AG04450 (cell line): ENCODE measurements around the gene ZNF280D. TPM values are rescaled to one million over a fixed set of nuclear protein-coding genes. Genes with fewer than 3 reads are reported as not detected.

Experiments
- CTCF ChIA-PET: fragments of 300-600, 350-600 bp; formaldehyde crosslinking; extraction: SDS; loops from one replicate; lab custom pipeline; 2022; ENCODE audit warnings: antibody characterized with exemption, inconsistent platforms; lab: Charles Lee
- POLR2A ChIA-PET: fragments of 350-600 bp; formaldehyde crosslinking; extraction: SDS; loops from one replicate; lab custom pipeline; 2021; ENCODE audit warnings: antibody characterized with exemption, inconsistent platforms; lab: Yijun Ruan, JAX
- DNase-seq: peaks from one replicate; pipeline ENCODE4 v3.0.0-alpha.2; 2011; ENCODE audit warnings: low read depth, low spot score
- H3K27ac ChIP-seq: one replicate; pipeline ENCODE4 v1.5.1; 2012; ENCODE audit warnings: low read depth, low read length, control low read depth
- H3K27me3 ChIP-seq: one replicate; pipeline ENCODE4 v1.6.0; 2012; ENCODE audit warnings: low read length; ENCODE audit not compliant: control insufficient read depth, insufficient read depth
- H3K4me3 ChIP-seq: 2 replicates; pipeline ENCODE4 v1.5.1; 2011; ENCODE audit warnings: mild to moderate bottlenecking, low read depth, low read length, control low read depth
- H3K9me3 ChIP-seq: 2 replicates; pipeline ENCODE4 v1.5.1; 2012; ENCODE audit warnings: low read length; ENCODE audit not compliant: control insufficient read depth, insufficient read depth
- polyA plus RNA-seq: library from polyadenylated mRNA; depleted of rRNA; stranded (reverse); fragments of >200 nt; gene quantifications from 2 replicates; pipeline ENCODE4 v1.2.3, GENCODE V29; 2011
- TF ChIP-seq, protein P1 (sequence below): IDR thresholded peaks from 2 replicates; pipeline ENCODE4 v1.5.1; 2011; ENCODE audit warnings: low read depth, low read length, control low read depth, inconsistent platforms

Gene ZNF280D
- polyA plus RNA-seq, 1 experiment = 17.6 TPM

DNA sequence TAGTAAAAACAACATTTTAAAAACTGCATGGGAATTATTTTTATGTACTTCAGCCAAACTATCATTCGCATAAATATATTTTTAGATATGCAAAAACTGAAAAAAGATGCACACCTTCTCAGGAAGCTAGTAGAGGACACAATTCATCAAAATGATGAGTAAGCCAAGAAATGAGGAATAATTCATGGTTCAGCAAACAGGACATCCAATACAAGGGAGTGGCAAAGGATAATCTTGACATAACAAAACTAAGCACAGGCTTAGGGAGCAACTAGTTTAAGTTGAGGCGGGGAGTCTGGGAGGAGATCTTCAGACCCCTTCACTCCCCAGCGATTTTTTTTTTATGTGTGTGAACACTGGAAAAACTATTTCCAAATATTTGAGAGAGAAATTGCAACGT is 93.7 kb downstream of the ZNF280D start:
- Histone ChIP-seq H3K9me3 (no peaks in the 10 kb centered on the region), H3K27ac (no peak overlapping the region), H3K4me3 (no peak overlapping the region), H3K27me3 (no peaks in the 10 kb centered on the region)
- POLR2A ChIA-PET = no interaction called here
- no peak for DNase-seq
- CTCF ChIA-PET = interaction anchor here (1.5 kb wide), 1 partner anchor 148 kb away, joined by 3 read pairs; no protein-coding TSS in a partner anchor
- TF ChIP-seq, protein P1, sequence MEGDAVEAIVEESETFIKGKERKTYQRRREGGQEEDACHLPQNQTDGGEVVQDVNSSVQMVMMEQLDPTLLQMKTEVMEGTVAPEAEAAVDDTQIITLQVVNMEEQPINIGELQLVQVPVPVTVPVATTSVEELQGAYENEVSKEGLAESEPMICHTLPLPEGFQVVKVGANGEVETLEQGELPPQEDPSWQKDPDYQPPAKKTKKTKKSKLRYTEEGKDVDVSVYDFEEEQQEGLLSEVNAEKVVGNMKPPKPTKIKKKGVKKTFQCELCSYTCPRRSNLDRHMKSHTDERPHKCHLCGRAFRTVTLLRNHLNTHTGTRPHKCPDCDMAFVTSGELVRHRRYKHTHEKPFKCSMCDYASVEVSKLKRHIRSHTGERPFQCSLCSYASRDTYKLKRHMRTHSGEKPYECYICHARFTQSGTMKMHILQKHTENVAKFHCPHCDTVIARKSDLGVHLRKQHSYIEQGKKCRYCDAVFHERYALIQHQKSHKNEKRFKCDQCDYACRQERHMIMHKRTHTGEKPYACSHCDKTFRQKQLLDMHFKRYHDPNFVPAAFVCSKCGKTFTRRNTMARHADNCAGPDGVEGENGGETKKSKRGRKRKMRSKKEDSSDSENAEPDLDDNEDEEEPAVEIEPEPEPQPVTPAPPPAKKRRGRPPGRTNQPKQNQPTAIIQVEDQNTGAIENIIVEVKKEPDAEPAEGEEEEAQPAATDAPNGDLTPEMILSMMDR = no peak

DNA sequence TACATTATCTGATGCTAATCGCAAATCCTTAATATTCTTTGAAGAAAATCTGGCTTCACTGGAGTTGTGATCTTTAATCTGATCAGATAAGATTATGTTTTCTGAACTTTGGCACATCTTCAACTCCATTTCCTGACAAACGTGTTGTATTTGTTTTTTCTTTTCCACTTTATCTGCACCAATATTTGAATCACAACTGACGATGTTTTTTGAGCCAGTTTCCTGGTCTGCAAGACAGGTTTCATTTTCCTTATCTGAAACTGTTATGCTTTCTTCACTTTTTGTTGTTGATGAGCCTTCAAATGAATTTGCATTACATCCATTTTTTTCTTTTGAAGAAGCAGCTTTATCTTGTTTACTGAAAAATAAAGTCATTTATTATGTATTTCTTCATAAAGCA is 101.5 kb downstream of the ZNF280D start:
- no peak overlapping the region for H3K27ac ChIP-seq
- no peaks in the 10 kb centered on the region for H3K9me3 ChIP-seq
- H3K27me3 ChIP-seq = no peaks in the 10 kb centered on the region
- ChIA-PET CTCF (no interaction called here), POLR2A (no interaction called here)
- TF ChIP-seq, protein P1 = no peak
- no peak for DNase-seq
- no peak overlapping the region for H3K4me3 ChIP-seq

DNA sequence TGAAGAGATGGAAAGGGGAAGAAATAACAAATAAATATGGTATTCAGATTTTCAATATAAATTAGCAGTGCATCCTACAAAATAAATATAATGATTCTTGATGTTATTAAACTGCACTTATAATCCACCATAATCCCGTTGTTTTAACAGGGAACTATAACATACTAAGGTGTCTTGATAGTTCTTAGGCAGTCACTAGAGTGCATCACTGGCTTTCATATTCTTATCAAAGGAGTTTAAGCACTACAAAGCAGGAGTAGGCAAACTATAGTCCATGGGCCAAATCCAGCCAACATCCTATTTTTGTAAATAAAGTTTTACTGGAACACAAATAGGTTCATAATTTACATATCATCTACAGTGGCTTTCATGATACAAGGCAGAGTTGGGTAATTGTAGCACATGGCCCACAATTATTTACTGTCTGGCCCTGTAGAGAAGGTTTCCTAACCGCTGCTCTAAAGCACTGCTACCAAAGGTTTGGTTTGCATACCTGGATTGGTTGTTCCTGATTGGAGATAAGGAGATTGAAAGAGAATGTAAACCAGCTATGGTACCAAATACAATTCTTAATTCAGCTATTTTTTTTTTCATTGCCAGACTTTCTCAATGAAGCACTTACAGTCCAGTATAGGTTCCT is 104.3 kb downstream of the ZNF280D start:
- H3K4me3 ChIP-seq = no peak overlapping the region
- no peaks in the 10 kb centered on the region for H3K27me3 ChIP-seq
- ChIA-PET POLR2A (no interaction called here), CTCF (no interaction called here)
- no peak overlapping the region for H3K27ac ChIP-seq
- no peaks in the 10 kb centered on the region for H3K9me3 ChIP-seq
- no peak for DNase-seq
- TF ChIP-seq, protein P1 = no peak

DNA sequence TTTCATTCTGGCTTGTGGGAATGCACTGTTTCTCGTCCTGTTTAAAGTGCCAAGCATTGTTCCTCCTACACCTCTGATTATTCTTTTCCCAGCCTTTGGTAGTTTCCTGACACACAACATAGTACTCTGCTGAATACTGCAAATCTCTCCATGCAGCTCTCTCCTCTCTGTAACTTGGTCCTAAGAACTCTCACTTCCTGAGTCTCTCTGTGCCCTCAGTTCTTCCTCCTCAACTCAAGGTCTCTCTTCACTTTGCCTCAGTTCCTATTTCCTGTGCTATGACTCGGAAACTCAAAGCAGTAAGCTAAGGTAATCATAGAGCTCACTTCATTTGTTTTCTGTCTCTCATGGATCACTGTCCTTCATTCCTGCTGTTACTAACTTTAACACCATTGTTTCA is 113.4 kb downstream of the ZNF280D start:
- Histone ChIP-seq H3K9me3 (no peaks in the 10 kb centered on the region; the same call in 1 of the 2 replicates), H3K4me3 (no peak overlapping the region), H3K27me3 (no peaks in the 10 kb centered on the region), H3K27ac (no peak overlapping the region)
- TF ChIP-seq, protein P1 = no peak
- POLR2A ChIA-PET = no interaction called here
- DNase-seq = no peak
- CTCF ChIA-PET = interaction anchor here (1.2 kb wide), 1 partner anchor 129 kb away, joined by 3 read pairs; no protein-coding TSS in a partner anchor

DNA sequence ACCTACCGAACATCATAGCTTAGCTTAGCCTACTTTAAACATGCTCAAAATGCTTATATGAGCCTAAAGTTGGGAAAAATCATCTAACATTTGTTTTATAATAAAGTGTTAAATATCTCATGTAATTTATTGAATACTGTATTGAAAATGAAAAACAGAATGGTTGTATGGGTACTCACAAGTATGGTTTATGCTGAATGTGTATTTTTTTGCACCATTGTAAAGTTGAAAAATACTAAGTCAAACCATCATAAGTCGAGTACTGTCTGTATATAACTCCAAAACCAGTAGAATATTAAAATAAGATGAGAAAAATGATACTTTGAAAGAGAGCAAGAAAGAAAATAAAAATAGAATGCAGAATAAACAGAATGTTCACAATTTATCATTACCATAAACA is 115.7 kb downstream of the ZNF280D start:
- no peak for DNase-seq
- POLR2A ChIA-PET = no interaction called here
- no peaks in the 10 kb centered on the region for H3K27me3 ChIP-seq
- no peak overlapping the region for H3K4me3 ChIP-seq
- H3K27ac ChIP-seq = no peak overlapping the region
- CTCF ChIA-PET = no interaction called here
- TF ChIP-seq, protein P1 = no peak
- no peaks in the 10 kb centered on the region; the same call in 1 of the 2 replicates for H3K9me3 ChIP-seq
